ENCODE data around the gene ZEB2.
"Not testable (repeated sequence)": the region's sequence is repeated elsewhere in the genome, so short reads cannot be mapped to it uniquely, and the experiment has no call there.

ZEB2 gene

DNA sequence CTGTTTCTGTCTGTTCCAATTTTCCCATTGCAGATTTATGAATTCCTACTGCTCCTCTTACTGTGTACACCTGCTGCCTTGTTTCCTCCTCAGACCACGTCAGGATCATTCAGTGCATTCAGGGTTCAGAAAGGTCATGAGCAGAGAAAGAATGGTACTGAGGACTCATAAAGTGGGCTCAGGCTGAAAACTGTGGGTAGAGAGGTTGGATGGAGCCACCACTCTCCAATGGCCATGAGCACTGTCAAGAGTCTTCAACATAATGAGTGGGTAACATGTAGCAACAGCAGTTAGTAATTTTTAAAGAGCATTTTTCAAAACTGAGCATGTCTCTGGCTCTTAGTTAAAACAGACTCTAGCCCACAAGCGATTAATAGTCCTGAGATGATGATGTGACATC lies 138.2 kb downstream of the ZEB2 start:
- DNase-seq (ENCODE audit: low read depth): no peak

DNA sequence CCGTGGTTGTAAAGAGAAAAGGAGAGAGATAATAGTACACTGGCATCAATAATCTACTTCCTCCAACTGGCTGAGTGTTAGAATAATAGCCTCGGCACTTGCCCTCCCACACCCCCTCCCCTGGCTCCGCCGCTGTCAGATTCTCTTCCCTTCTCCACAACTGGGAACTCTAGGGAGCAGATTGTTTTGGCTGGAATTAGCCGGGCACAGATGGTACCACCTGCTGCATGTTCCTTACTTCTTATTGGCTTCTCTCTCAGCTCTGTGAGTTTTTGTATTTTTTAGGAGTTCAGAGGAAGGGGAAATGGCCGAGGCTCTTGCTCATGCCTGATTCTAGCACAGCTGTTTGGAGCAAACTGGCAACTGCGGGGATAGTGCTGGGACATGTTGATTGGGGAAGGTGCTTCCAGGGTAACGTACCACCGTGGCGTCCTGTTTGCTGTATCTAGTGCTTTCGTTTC lies 140.0 kb downstream of the ZEB2 start:
- DNase-seq (ENCODE audit: low read depth): no peak

DNA sequence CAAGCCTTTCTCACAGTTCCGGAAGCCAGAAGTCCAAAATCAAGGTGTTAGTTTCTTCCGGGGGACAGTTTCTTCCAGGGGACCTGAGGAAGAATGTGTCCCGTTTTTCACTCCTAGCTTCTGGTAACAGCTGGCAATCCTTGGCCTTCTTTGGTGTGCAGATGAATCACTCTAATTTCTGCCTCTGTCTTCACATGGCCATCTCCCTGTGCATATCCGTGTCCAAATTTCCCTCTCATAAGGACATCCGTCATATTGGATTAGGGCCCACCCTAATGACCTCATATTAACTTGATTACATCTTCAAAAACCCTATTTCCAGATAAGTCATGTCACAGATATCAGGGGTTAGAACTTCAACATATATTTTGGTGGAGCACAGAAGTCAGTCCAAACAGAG lies 141.4 kb downstream of the ZEB2 start:
- DNase-seq (ENCODE audit: low read depth): no peak

DNA sequence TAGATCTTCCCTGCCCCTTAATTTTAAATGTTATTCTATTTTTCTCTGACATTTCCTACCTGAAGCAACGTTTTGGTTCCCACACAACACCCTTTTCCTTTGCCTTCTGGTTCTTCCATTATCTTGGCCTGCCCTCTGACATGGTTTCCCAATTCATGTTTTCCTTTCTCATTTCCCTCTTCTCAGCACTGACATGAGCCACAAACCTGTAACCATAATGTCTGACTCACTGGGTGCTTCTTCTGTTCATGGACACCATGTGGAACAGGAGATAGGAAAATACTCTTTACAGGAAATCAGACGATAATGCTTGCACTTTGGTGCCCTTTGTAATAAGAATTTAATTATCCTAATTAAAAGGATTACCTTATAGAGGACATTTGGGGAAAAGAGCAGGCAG lies 142.0 kb downstream of the ZEB2 start:
- no peak for DNase-seq (ENCODE audit: low read depth)

DNA sequence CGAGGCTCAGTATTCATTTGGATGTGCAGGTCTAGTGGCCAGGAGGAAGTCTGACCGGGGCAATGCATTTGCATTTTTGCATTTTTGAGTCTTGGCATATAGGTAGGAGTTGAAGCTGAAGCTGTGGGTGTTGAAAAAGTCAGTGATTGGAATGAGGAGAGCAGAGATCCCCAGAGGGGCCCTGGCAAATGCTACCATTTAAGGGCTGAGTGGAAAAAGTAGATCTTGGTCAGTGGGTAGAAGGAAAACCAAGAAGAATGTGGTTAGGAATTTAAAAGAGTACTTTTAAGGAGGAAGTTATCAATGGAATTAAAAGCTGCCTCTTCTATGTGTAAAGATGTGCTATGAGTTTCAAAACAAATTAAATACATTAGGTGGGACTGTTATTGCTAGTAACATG lies 143.0 kb downstream of the ZEB2 start:
- DNase-seq (ENCODE audit: low read depth): no peak

DNA sequence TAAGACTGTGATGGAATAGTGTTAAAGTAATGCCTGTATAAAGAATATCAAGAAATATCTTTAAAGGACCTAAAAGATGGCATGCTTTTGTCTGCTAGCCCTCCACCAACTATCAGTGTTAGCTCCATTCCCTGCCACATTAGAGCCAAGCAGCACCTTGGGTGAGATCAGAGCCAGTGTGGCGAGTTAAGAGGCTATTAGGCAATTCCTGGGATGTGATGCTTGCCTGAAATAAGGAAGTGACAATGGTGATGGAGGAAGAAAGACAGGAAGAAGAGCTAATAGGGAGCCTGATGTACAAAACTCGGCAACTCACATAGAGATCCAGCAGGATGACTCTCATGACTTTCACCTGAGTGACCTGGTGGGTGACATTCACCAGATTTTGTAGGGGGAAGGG lies 143.5 kb downstream of the ZEB2 start:
- no peak for DNase-seq (ENCODE audit: low read depth)

DNA sequence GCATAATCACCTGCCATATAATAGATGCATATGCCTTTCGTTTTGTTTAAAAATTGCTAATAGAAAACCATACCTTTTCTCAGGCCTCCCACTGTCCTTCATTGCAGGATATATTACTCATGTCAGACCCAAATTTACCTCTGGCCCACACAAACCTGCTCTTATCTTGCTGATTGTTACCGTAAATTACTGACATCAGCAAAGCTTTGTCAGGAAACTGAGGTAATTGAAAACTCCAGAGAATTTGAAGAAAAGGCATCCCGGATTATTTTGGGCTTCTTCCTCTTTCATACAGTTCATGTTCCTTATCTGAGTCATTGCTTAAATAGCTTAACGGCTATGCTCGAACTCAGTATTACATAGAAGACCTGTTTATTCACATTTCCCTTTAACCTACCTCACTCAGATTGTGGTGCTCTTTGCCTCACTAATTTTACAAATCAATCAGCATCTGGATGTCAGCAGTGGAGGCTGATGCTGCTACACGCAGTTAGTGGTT lies 145.7 kb downstream of the ZEB2 start:
- DNase-seq (ENCODE audit: low read depth): no peak

DNA sequence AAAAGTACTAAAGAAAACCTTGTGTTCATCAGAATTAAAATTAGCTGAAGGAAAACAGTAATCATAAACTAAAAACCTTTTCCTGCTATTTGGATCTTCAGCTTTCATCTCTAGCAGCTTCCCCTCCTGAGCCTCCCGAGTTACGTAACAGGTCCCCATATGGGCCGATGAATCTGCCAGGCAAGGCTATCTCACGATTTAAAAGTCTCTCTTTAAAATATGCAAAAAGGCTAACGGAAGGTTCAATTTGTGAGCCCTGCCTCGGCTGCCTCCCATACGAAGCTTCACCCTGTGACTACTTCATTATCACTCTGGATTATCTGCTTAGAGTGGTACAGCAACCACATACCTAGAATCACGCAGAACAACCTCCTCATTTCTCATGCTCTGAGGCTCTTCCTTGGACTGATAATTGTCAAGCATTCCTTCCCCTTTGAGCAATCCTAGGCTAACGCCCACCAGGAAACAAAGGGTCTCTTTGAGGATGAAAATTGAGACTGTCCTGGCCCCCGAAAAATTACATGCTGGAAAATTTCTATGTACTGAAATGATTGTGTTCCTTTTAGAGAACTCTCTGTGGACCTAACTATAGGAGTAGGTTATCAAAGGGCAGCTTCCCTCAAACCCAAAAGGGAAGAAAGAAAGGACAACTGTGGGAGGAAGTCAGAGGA lies 147.4 kb downstream of the ZEB2 start:
- no peak for DNase-seq (ENCODE audit: low read depth)

DNA sequence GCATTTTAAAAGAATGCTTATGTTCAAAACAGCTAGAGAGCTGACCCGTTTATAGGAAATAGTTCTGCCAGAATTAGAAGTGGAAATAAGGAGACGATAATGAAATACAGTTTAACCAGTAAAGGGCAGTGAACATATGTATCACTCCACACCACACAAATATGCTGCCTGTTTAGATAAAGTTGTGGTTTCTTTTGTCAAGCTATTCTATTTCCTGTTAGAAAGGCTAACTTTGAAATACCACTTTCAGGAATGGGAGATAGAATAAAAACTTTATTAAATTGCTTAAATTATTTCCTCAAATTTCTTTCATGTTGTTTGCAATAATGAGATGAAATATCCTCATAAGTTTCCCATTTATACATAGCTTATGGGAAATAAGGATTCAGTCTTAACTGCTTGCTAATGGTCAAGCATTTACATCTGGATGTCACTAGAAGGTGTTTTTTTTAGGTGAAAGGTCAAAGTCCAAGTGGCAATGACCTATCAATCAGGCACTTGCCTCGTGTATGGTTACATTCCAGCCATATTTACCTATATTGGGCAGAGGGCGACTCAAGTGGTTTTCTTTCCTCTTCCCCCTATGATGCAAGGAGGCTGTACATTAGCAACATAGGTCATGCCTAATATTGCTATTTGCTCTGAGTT lies 148.9 kb downstream of the ZEB2 start:
- no peak for DNase-seq (ENCODE audit: low read depth)

DNA sequence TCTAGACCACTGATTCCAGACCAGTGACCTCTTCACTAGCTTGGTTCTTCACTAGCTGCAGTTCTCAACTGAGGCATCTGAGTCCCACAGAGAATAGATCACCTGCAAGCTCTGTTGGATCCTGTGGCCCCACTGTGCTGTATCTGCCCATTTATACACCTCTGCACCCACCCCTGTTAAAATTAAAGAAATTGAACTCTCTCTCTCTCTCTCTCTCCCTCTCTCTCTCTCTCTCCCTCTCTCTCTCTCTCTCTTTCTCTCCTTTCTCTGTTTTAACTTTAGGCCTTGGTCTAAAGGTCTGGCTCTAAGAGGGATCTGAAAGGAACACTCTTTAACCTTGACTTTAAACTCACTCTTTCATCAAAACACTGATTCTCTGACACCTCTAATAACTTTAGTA lies 150.5 kb downstream of the ZEB2 start:
- DNase-seq (ENCODE audit: low read depth): no peak

DNA sequence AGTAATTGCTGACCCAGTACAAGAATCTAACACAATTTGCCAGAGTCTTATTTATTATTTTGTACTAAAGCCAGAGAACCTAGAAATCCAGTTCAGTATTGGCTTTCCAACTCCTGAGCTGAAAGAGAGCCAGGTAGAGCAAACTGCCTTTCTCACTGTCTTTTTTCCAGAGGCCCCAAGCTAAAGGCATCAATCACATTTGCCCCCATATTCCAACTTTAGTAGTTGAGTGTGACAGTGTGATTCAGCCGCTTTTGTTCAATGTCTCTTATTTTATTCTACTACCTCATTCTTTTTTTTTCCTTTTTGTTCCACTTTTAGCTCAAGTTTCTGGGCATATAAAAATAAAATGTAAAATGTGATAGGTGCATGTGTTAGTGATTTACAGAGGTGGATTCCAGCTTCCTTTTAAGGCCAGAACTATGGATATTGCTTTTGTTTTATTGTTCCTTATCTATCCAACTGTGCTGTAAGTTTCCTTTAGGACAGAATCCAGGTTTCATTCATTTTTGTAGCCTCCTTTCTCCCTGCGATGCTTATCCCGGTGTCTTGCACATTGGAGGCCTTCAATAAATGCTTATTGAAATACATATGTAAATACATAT lies 153.0 kb downstream of the ZEB2 start:
- DNase-seq (ENCODE audit: low read depth): no peak

DNA sequence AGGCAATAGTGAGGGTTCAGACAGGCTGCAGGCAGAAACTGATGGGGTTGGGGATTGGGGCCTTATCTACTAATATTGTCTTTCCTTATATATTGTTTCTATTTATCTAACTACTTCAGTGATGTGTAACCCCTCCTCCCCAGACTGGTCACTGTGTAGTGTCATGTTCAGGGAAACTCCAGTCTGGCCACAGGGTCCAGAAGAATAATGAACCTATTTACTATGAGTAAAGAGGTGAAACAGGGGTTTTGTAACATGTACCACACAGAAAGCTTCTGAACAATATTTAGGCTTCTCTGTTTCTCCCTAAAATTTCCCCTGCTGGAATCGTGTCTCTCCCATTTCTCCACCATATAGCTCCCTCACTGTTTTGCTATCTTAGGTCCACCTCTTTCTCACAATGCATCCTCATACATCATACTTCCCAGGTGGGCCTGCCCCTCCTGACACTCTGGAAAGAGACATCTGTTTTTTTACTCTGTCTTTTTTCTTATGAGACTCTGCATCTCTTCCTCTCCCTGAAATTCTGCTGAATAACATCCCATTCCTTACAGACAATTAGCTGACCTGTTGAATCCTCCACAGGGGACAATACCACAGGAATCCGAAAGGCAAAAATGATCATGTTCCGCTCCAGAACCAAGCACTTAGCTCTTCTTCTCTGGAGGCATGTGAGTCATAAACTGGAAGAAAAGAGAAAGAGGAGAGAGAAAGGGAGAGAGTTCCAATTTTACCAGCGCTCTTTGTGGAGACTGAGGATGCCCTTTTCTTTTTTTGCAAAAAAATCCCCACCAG lies 154.8 kb downstream of the ZEB2 start:
- no peak for DNase-seq (ENCODE audit: low read depth)

DNA sequence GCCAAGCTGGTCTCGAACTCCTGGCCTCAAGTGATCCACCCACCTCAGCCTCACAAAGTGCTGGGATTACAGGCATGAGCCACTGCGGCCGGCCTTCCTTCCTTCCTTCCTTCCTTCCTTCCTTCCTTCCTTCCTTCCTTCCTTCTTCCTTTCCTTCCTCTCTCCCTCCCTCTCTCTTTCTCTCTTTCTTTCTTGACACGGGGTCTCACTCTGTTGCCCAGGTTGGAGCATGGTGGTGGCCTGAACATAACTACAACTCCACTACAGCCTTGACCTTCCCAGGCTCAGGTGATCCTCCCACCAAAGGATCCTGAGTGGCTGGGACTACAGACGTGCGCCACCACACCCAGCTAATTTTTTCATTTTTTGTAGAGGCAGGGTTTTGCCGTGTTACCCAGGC lies 155.7 kb downstream of the ZEB2 start:
- DNase-seq (ENCODE audit: low read depth): not testable (repeated sequence)

DNA sequence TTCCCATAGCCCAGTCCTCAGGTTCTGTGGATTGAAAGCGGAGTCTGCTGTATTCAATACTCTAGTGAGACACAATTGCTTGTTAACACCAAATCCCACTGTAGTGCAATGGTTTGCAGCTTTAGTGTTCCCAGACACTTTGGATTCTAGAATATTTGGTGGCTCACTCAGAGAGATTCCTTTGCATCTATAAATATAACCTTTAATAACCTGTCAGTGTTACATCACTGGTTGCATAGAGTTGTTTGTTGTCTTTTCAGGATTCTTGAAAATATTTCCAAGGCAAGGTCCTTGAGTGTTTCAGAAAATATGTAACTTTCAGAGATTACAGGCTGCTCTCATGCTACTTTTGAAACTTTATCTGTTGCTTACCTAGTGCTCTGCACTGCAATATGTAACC lies 157.5 kb downstream of the ZEB2 start:
- DNase-seq (ENCODE audit: low read depth): no peak

DNA sequence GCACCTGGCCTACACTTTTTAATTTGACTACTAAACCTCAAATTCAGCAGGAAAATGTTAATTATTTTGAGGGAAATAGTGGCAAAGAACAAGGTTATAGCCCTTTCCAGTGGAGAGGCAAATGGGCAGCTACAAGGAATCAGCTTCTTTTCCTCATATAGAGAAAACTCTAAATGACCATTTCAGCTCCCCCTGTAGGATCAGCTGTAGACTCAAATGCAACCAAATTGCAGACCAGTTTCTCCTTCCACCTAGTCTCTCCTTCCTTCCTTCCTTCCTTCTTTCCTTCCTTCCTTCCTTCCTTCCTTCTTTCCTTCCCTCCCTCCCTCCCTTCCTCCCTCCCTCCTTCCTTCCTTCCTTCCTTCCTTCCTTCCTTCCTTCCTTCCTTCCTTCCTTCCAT lies 158.2 kb downstream of the ZEB2 start:
- DNase-seq (ENCODE audit: low read depth): no peak

DNA sequence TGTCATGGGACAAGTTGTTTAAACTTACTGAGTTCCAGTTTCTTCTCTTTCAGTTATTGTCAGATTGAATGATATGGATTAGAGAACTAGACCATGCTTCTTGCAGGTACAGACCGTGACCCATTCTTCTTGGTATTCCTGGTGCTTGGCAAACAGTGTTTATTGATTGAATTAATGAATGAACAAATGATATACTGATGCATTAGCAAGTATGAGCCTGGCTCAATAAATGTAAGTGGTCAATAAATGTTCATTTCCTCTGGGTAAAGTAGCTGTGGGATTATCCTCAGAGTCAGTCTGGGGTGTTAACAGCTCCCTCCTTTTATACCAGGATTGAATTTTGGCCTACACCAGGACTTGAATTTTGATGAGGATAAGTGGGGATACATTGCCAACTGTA lies 160.2 kb downstream of the ZEB2 start:
- no peak for DNase-seq (ENCODE audit: low read depth)

DNA sequence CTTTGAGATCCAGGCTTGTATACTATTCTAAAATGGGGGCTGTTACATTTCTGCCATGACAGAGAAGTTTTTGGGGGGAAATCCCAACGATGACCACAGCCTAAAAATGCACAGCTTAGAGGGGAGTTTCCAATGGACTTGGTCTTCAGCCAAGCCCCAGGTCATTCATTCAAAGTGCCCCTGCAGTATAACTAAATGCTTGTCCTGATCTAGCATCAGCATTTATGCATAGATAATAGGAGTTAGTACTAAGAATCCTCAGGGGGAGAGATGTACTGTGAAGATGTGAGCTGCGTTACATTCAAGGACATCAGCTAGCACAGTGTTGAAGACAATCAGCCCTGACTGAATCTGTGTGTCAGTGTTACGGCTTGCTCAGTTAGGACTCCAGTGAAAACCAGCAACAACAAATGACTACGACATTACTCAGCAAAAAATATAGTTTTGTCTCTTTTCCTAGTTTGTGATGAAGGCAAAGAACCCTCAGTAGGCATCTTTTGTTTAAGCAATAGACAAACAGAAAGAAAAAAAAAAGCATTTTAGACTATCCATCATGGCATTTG lies 160.9 kb downstream of the ZEB2 start:
- no peak for DNase-seq (ENCODE audit: low read depth)

DNA sequence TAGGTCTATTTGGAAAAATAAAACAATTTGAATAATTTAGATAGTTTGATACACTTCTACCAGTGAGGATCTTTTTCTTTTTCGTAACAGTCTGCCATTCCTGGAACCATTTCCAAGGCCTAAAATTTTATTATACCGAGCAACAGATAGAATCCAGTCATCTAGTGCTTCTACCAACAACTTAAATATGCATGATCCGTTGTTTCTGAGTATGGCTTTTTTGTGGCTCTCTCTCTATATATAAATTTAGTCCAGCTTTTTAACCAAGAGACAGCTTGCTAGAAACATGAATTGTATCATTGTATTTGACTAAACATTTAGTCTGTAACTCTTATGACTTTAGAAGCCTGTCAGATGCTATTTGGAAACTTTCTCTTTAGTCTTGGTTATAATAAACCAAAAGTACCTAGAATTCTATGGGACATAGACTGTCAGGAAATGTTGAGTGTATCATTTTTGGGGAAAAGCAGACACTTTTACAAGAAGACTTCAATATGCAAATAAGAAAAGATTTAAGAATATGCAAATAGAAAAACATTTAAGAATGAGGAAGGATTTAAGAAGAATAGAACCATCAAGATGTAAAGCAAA lies 161.4 kb downstream of the ZEB2 start:
- no peak for DNase-seq (ENCODE audit: low read depth)

DNA sequence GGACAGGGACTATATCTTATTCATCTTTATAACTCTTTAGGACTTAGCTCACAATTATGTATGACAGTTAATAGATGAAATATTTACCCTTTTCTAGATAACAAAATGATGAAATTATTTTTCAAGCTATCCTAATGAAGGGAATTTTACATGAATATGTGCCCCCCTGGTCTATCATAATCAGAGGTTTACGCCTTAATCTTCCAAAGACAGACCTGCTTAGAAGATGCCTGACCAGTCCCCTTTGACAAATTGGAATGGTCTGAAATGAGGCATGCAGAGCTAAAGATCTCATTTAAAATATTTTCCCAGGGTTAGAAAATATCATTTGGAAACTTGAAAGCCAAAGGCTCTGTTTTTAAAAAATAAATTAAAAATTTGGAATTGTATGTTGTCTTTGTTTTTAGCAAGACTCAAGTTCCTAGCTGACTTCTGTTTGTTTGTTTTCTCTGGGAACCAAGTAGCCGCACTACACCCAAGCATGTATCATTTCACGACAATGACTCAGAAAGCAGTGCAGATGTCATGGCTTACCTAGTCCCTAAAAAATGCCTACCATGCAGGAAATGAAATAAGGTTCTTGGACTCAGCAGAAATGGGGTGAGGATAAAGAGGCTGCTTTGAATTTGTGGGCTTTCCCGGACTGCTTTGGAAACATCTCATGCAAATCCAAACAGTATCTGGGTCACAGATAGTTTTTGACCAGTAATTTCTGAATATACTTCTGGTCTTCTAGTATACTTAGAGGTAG lies 162.1 kb downstream of the ZEB2 start:
- DNase-seq (ENCODE audit: low read depth): no peak

DNA sequence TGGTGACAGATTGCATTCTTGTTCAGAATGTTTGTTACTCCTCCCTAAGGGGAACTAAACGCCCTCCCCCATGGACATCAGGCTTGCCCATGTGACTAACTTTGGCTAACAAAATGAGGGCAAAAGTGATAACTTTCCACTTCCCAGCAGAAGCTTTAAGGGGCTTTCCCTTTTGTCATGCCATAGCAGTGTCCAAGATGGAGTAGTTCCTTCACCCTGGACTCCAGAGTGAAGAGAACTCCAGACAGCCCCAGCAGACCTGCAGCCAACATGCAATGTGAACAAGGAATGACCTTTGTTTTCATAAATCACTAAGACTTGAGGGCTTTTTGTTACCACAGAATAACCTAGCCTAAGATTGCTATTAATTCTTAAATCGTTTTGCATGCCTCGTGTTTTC lies 163.5 kb downstream of the ZEB2 start:
- no peak for DNase-seq (ENCODE audit: low read depth)

DNA sequence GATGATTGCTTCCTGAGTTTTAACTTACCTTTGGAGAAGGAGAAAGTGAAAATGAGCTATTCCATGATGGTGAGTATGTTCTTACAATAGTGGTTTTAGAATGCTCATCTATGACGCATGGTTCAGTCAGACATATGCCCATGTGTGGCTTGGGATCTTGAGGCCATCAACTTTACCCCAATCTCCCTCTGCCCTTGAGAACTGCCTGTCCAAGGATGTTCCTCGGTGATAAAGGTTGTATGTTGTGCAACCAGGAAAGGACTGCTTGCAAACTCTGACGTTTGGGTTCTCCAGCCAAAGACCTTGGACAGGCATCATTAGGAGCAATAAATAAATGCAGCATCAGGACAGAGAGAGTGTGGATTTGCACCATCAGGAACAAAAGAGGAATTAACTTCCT lies 165.0 kb downstream of the ZEB2 start:
- no peak for DNase-seq (ENCODE audit: low read depth)
